ENCODE results near the gene LSG1.

DNA sequence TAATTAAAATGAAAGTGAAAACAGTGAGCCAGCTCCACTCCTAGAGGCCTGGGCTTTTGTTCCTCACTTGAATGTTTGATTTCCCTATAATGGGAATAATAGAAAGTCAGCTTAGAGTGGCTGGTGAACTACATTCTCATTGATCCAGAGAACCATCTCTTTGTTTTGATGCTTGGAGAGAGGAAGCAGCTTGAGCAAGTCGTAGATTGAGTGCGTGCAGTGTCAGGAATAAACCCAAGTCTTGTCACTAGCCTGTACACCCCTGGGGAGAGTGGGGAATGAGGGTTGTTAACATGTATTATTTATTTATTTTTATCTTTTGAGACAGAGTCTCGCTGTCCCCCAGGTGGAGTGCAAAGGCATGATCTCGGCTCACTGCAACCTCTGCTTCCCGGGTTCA lies 885 bp upstream of the LSG1 start:
- TF ChIP-seq, protein P1, sequence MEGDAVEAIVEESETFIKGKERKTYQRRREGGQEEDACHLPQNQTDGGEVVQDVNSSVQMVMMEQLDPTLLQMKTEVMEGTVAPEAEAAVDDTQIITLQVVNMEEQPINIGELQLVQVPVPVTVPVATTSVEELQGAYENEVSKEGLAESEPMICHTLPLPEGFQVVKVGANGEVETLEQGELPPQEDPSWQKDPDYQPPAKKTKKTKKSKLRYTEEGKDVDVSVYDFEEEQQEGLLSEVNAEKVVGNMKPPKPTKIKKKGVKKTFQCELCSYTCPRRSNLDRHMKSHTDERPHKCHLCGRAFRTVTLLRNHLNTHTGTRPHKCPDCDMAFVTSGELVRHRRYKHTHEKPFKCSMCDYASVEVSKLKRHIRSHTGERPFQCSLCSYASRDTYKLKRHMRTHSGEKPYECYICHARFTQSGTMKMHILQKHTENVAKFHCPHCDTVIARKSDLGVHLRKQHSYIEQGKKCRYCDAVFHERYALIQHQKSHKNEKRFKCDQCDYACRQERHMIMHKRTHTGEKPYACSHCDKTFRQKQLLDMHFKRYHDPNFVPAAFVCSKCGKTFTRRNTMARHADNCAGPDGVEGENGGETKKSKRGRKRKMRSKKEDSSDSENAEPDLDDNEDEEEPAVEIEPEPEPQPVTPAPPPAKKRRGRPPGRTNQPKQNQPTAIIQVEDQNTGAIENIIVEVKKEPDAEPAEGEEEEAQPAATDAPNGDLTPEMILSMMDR (conservative IDR thresholded peaks at IDR 0.05; ENCODE audit: low read depth in 2 of 2): no peak
- TF ChIP-seq EZH2 (IDR thresholded peaks at IDR 0.05; ENCODE audit: low read depth, unreplicated experiment) (no peak), POLR2AphosphoS5 (IDR thresholded peaks at IDR 0.05; ENCODE audit: low read depth) (no peak), JUNB (IDR thresholded peaks at IDR 0.05; ENCODE audit: unreplicated experiment) (no peak), CREB1 (CRISPR knock-in tag; IDR thresholded peaks at IDR 0.05; ENCODE audit: low read depth) (no peak), STAT1 (IDR thresholded peaks at IDR 0.05; ENCODE audit: unreplicated experiment) (no peak)
- TF ChIP-seq, protein P2, sequence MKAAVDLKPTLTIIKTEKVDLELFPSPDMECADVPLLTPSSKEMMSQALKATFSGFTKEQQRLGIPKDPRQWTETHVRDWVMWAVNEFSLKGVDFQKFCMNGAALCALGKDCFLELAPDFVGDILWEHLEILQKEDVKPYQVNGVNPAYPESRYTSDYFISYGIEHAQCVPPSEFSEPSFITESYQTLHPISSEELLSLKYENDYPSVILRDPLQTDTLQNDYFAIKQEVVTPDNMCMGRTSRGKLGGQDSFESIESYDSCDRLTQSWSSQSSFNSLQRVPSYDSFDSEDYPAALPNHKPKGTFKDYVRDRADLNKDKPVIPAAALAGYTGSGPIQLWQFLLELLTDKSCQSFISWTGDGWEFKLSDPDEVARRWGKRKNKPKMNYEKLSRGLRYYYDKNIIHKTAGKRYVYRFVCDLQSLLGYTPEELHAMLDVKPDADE (IDR thresholded peaks at IDR 0.05): no peak
- TF ChIP-seq, protein P3, sequence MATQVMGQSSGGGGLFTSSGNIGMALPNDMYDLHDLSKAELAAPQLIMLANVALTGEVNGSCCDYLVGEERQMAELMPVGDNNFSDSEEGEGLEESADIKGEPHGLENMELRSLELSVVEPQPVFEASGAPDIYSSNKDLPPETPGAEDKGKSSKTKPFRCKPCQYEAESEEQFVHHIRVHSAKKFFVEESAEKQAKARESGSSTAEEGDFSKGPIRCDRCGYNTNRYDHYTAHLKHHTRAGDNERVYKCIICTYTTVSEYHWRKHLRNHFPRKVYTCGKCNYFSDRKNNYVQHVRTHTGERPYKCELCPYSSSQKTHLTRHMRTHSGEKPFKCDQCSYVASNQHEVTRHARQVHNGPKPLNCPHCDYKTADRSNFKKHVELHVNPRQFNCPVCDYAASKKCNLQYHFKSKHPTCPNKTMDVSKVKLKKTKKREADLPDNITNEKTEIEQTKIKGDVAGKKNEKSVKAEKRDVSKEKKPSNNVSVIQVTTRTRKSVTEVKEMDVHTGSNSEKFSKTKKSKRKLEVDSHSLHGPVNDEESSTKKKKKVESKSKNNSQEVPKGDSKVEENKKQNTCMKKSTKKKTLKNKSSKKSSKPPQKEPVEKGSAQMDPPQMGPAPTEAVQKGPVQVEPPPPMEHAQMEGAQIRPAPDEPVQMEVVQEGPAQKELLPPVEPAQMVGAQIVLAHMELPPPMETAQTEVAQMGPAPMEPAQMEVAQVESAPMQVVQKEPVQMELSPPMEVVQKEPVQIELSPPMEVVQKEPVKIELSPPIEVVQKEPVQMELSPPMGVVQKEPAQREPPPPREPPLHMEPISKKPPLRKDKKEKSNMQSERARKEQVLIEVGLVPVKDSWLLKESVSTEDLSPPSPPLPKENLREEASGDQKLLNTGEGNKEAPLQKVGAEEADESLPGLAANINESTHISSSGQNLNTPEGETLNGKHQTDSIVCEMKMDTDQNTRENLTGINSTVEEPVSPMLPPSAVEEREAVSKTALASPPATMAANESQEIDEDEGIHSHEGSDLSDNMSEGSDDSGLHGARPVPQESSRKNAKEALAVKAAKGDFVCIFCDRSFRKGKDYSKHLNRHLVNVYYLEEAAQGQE (IDR thresholded peaks at IDR 0.05; ENCODE audit: unreplicated experiment): no peak
